ENCODE measurements around the gene BCL11A. TPM values are rescaled to one million over a fixed set of nuclear protein-coding genes. Genes with fewer than 3 reads are reported as not detected.

BCL11A gene
- total RNA-seq, 1 donor from 2014 or later, result 4.4 TPM

DNA sequence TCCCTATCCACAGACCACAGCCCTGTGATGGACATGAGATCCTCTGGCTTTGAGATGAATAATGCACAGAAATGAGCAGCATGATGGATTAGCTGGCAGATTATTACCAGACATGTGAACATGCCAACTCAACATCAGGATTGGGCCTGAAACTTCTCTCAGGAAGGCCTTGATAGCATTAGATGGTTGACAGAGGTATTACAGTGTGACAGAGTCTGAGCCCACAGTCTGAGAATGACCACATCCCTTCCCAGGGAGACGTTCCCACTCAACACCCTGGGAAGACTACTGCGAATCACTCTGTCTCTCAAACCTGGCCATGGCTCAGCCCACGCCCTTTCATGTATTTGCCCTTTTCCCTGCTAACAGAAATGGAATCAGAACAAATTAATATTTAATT, 66.9 kb downstream of the BCL11A start:
- DNase-seq (ENCODE audit: low read depth), result no peak
- TF ChIP-seq, protein P1, sequence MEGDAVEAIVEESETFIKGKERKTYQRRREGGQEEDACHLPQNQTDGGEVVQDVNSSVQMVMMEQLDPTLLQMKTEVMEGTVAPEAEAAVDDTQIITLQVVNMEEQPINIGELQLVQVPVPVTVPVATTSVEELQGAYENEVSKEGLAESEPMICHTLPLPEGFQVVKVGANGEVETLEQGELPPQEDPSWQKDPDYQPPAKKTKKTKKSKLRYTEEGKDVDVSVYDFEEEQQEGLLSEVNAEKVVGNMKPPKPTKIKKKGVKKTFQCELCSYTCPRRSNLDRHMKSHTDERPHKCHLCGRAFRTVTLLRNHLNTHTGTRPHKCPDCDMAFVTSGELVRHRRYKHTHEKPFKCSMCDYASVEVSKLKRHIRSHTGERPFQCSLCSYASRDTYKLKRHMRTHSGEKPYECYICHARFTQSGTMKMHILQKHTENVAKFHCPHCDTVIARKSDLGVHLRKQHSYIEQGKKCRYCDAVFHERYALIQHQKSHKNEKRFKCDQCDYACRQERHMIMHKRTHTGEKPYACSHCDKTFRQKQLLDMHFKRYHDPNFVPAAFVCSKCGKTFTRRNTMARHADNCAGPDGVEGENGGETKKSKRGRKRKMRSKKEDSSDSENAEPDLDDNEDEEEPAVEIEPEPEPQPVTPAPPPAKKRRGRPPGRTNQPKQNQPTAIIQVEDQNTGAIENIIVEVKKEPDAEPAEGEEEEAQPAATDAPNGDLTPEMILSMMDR (conservative IDR thresholded peaks at IDR 0.05; ENCODE audit: low read depth, low read length), result no peak
- no peak overlapping the region for H3K4me3 ChIP-seq (ENCODE audit: low read depth, low read length)

GRCh38 chr2:60486067-60486466, 67.4 kb downstream of the BCL11A start:
- TF ChIP-seq, protein P1 (conservative IDR thresholded peaks at IDR 0.05; ENCODE audit: low read depth, low read length), result no peak
- DNase-seq (ENCODE audit: low read depth), result no peak
- no peak overlapping the region for H3K4me3 ChIP-seq (ENCODE audit: low read depth, low read length)

DNA sequence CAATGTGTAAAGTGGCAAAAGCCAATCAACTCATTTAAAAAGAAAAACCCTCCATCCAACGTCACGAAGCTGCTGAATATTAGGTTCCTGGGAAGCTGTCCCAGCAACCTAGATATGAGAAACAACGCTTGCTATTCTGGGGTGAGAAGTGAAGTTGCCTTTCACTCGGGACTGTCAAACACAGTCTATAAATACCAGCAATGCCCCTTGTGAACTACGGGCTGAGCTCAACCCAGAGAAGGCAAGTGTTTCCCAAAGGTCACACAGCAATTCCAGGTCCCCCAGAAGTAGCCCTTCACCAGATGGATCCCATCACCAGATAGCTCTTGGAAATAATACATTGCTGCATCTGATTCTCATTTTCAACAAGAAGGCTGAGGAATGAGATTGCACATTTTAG, 67.9 kb downstream of the BCL11A start:
- TF ChIP-seq, protein P1 (conservative IDR thresholded peaks at IDR 0.05; ENCODE audit: low read depth, low read length), result no peak
- H3K4me3 ChIP-seq (ENCODE audit: low read depth, low read length), result no peak overlapping the region
- DNase-seq (ENCODE audit: low read depth), result no peak

GRCh38 chr2:60485055-60485454, 68.4 kb downstream of the BCL11A start:
- TF ChIP-seq, protein P1 (conservative IDR thresholded peaks at IDR 0.05; ENCODE audit: low read depth, low read length), result no peak
- H3K4me3 ChIP-seq (ENCODE audit: low read depth, low read length), result no peak overlapping the region
- no peak for DNase-seq (ENCODE audit: low read depth)

DNA sequence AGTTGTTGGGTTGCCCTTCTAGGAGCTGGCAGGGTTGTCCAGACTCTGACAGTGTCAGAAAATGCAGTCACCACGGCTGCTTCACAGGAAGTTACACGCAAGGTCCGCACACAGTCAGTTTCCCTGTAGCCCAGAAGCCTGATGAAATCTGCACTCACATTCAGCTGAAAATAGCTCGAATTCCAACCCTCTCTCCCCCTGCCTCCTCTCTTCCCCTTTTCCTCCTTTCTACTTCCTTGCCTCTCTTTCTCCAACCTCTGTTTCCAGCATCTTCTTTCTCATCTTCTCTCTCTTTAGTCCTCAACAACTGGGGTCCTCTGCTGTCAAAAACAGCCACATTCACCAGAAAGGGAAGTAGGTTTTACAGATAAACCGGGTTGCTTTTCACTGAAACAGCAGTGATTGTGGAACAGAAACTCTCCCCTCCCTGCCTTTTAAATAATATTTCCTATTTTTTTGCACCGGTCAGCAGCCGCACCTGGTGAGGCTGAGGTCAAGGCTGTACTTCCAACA, 69.3 kb downstream of the BCL11A start:
- DNase-seq (ENCODE audit: low read depth), result no peak
- TF ChIP-seq, protein P1 (conservative IDR thresholded peaks at IDR 0.05; ENCODE audit: low read depth, low read length), result no peak
- no peak overlapping the region for H3K4me3 ChIP-seq (ENCODE audit: low read depth, low read length)

- TF ChIP-seq, protein P1 (conservative IDR thresholded peaks at IDR 0.05; ENCODE audit: low read depth, low read length), result no peak
- DNase-seq (ENCODE audit: low read depth), result no peak
- H3K4me3 ChIP-seq (ENCODE audit: low read depth, low read length), result no peak overlapping the region
These were observed 70.1 kb downstream of the BCL11A start for GRCh38 chr2:60483401-60483800.

GRCh38 chr2:60482222-60482621, 71.2 kb downstream of the BCL11A start:
- TF ChIP-seq, protein P1 (conservative IDR thresholded peaks at IDR 0.05; ENCODE audit: low read depth, low read length), result no peak
- H3K4me3 ChIP-seq (ENCODE audit: low read depth, low read length), result no peak overlapping the region
- DNase-seq (ENCODE audit: low read depth), result no peak

All from epithelial cell of proximal tubule (primary cell).